Measurements from ENCODE around the gene AKAP5.
A peak's percentile ranks its signal among the peaks of the same experiment; 100 is the strongest.
"Not testable (repeated sequence)": the region's sequence is repeated elsewhere in the genome, so short reads cannot be mapped to it uniquely, and the experiment has no call there.

The AKAP5 gene

DNA sequence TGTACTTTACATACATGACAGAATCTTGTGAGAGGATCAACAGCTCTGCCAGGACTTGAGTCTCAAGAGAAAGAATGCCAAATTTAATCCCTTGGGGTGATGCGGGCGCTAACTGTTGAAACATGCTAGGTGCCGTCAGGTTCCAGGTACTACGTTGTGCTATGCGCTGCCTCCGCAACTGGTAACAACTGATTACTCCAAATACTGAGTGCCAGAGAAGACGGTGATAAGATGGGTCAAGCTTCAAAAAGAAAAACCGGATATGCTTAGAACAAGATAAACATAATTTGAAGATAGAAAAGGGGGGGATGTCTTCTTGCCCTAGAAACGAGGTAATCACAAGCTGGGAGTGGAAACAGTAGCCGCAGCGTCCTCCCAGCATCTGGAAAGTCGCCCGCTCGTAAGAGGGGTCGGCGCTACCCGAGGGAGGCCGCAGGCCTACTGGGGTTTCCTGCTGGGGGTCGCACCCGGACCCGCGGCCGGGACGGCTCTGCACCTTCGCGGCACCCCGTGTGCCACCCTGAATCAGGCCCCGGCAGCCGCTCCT, 37.7 kb downstream of the AKAP5 start:
- DNase-seq = no peak

DNA sequence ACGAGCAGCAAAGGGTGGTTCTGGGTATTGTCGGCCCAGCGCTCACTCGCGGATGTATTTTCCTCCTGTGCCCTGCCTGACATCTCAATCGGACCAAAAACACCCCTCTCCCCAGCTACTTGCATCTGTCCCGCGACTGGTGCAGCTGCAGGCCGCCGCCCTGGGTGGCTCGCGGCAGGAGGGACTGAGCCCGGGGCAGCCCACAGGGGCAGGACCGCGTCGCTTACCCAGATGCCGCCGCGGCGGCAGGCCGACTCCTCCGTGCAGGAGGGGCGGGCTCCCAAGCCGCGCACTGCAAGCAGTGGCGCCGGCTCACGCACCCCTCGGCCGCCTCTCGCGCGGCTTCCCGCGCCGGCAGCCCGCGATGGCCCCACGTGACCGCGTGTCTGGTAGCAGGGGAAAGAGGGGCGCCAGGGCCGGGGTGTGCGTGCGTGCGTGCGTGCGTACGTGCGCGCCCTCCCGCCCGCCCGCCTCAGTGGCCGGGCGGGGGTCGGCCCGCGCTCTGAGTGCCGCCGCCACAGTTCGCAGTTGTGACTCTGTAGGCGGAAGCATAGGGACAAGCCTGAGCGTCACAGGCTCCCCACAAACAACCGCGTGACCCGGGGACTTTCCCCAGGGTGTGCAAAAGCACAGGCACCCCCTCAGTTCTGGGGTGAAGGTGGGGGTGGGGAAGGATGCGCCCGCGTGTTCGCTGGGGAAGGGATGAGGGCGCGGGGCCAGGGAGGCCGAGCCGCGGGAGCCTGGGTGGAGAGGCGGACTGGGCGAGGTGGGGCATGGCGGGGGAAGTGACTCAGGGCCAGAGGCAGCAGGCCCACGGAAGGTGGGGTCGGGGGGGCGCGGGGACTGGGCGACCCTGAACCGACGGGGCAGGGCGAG, 38.4 kb downstream of the AKAP5 start, which contains the start of gene ZBTB25:
Gene ZBTB25, minus strand, starts transcription at position 405 of the 876 bp plus-strand sequence. CDS start 13,305 bp downstream, outside the sequence.
- DNase-seq = peak; percentile 96

DNA sequence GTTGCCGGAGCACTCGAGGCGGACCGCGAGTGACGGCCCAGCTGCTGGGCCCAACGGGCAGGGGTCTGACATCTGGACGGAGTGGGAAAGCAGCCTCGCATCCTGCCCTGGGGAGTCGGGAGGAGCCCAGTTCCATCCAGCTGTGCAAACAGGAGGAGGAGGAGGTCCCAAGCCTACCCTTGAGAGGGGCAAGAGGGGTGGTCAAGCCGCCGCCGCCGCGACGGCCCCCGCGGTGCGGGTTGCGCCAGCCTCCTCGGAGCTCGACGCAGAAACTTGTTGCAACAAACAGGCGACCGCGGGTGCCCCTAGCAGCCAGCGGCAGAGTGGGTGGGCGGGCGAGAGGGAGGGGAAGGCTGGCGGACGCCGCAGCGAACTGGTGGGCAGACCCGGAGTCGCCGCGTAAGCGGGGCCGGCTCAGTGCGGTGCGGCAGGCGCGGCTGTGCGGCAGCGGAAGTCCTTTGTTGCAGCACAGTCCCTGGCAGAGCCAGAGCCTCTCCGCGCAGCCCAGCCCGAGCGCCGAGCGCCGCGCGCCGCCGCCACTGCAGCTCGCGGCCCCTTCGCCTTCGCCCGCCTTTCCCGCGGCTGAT, 39.1 kb downstream of the AKAP5 start, which contains the start of gene ZBTB1:
Gene ZBTB1, plus strand, starts transcription at position 461 of the 587 bp plus-strand sequence. CDS start 16,735 bp downstream, outside the sequence.
- peak; percentile 88 for DNase-seq

DNA sequence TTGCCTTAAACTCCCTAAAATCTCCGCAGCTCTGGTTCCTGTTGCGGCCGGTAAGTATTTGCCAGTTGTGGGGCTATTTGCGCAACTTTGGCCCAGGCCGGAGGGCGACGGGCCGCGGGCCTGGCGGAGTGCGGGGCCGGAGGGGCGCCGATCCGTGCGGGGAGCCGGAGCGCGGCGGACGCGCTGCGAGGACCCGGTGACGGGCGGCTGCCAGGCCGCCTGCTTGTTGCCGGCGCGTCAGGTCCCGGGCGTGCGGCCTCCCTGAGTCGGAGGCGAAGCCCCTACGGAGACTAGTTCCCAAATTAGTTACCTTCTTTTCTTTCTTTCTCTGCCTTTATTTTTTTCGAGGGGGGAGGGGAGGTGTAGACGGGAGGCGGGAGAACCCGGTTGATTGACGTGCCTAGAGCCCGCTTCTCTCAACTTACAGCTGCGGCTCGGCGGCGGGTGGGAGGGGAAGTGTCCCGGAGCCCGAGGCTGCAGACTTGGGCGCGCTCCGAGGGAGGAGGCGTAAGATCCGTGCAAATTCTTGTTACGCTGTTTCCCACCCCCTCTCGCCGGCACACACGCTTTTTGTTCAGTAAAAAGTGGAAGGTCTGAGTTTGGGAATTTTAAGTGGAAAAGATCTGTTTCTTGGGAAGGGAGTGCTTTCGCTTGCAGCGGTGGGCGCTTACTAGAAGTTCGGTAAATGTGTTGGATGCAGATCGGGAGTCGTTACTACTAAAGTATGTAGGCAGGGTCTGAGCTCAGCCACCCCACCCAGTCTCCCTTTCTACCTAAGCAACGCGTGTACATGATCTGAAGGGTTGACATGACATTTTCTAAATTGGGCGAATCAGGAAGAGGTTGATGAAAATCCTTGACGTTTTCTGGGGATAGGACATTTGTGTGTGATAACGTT, 39.8 kb downstream of the AKAP5 start:
- peak; percentile 91 for DNase-seq

DNA sequence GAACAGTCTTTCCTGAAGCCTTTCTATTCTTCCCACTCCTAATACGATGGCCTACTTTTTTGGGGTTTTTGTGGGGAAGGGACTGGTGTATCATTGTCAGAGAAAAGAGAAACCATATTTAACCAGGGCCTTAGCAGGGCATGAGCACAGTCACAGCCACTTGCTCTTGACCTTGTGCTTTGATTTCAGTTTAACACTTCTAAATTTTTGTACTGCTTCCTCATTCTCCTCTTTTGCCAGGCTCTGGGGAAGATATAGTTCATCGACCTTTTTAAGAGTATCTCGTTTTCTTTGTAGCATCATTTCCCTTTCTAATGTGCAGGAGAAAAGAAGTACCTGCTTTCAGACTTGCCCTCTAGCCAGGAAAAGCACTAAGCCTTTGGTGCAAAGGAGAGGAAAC, 41.4 kb downstream of the AKAP5 start:
- no peak for DNase-seq

DNA sequence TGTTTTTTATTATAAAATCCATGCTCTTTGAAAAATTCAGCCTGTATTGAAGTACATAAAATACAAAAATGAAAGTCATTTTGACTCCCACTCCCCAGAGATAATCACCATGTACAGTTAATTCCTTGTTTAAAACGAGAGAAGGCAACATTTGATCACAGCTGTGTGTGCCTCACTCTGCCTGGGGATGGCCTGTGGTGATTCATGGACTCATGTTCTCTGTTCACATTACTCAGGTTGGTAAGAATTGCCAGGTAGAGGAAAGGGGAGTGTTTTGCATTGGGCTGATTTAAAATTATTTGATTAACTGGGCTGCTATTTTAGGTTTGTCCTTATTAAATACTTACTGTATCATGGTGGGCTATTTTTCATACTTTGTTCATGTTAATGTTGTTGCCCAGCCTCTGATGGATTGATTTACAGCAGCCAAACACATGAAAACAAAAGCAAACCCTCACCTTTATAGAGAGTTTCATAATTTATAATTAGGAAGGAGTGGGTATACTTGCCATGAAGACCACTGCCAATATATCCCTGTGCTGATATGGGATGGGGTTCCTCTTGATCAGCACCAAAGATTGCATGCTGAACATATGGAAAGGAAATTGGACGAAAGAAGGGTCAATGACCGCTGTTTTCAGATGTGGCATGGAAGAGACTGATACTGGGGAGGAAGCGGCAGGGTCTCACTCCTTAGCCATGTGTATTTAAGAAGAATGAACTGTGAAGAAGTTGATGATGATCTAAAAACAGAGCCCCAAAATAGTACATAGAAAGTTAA, 42.3 kb downstream of the AKAP5 start:
- no peak for DNase-seq

DNA sequence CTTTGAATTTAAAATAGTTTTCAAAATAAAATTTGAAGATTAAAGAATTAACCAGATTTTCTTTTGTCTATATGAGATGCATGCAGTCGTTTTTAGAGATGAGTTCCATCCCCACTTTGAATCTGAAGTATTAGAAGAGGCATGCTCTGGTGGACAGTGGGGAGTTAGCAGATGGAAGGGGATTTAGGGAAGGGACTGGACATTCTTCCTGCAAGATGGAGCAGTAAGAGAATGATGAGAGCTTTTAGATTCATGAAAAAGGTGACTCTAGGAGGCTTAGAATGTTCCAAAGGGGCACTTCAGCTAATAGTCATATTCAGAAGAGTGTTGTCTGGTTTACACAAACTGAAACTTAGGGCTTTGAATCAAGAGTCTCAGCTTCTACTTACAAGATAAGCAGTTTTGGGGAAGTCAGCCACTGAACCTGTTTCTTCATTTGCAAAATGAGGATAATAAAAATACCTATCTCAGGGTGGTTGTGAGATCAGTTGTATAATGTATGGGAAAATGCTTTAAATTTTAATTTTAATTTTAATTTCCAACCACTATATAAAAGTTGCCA, 43.0 kb downstream of the AKAP5 start:
- DNase-seq = no peak

DNA sequence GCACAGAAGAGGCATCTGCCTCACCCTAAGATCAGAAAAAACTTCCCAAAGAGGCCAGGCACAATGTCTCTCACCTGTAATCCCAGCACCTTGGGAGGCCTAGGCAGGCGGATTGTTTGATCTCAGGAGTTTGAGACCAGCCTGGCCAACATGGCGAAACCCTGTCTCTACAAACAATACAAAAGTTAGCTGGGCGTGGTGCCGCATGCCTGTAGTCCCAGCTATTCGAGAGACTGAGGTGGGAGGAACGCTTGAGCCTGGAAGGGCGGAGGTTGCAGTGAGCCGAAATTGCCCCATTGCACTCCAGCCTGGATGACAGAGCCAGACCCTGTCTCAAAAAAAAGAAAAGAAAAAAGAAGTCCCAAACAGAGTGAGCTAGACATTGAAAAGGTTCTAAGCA, 43.7 kb downstream of the AKAP5 start:
- no peak for DNase-seq

DNA sequence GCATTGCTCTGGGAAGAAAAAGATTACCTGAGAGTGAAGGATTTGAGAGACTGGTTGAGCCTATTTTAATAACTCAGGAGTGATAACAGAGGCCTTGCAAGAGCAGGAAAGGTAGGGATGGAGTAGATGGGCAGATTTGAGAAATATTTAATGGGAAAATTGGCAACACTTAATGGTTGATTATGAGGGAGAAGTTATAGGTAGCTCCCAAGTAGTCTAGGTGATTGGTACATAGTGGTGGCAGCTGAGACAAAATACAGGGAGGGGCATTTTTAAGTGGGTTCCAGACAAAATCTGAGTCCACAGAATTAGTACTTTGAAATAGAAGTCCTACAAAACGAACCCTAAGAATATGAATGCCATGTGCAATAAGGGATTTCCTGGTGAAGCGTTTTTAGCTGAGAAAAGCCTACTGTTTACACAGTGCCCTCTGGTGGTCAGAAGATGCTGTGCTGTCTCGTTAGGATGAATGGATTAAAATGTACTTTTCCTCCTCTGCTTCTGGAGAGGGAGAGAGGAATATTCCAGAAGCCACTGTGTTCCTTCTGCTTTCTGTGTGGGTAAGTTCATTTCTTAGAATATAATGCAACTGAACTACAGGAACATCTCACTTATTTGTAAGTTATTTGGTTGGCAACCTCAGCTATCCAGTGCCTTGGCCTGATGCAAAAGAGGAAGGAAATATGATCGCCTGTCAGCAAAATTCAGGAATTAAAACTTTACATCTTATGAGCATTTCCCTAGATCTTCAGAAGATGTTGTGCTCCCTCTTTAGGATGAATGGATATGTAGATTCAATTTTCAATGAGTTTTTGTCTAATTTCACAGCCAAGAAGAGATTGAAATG, 45.7 kb downstream of the AKAP5 start:
- peak; percentile 55 for DNase-seq

DNA sequence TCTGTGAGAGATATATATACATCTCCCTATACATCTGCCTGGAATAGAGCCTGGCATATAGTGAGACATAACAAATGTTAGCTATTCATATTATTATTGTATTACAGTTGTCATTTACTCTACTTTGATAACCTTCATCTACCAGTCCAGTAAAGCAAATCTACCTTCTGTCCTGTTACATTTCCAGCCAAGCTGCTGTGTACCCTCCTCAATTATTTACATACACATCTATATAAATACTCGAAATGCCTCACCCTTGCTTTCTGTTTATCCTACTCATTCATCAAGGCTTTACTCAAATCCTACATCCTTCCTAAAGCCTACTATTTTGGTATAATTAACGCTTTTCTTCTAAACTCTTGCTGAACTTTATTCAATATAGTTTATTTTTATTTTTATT, 48.0 kb downstream of the AKAP5 start:
- DNase-seq = no peak

DNA sequence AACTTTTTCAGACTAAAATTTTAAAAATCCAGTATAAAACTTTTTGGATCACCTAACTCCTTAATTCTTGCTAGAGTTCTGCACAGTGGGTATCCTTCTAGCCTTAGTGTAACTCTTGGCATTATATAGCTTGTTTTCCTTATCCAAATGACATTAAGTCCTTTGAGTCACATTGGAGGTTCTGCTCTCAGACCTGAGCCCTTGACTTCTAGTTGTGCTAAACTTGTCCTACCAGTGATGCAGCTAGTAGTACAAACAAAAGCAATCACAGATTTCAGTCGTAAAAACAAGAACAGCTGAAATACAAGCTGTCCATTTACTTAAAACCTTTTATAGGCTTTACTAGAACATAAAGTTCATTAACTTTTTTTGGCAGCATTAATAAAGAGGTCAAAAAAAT, 49.8 kb downstream of the AKAP5 start:
- DNase-seq = no peak

DNA sequence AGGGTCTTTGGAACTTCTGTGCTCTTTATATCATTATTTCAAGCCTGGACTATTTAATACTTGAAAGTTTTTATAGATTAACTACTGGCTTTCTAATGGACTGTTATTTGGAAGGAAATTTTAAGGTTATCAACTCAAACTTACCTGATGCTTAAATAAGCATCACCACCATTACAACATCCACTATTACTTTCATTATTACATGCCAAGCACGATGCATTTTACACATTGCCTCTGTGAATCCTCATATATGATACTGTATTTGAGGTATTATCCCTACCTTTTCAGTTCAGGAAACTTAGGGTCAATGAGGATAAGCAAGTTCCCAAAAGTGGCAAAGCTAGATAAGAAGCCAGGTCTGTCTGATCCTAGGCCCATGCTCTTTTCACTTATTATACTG, 51.7 kb downstream of the AKAP5 start:
- DNase-seq = no peak

DNA sequence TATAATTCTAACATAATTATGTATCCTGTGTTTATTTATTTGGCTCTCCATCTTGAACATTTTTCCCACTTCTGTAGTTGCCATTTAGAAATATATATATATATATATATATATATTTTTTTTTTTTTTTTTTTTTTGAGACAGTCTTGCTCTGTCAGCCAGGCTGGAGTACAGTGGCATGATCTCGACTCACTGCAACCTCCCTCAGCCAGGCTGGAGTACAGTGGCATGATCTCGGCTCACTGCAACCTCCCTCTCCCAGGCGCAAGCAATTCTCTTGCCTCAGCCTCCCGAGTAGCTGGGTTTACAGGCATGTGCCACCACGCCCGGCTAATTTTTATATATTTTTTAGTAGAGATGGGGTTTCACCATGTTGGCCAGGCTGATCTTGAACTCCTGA, 52.4 kb downstream of the AKAP5 start:
- not testable (repeated sequence) for DNase-seq

DNA sequence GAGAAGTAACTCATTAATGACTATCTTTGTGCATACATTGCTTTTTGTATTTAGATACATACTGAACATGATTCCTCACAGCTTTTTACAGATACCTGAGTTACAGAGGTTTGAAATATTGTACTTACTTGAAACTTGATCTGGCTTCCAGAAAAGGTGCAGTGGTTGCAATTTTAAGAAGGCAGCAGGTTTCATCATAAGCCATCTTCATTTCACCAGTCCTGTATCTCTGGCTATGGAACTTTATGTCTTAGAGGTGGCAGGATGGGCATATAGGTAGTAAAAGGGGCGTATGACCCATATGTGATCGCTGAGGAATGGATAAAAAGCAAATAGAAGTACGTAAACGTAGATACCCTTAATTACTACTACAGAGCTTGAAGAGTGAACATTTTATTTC, 52.9 kb downstream of the AKAP5 start:
- no peak for DNase-seq

DNA sequence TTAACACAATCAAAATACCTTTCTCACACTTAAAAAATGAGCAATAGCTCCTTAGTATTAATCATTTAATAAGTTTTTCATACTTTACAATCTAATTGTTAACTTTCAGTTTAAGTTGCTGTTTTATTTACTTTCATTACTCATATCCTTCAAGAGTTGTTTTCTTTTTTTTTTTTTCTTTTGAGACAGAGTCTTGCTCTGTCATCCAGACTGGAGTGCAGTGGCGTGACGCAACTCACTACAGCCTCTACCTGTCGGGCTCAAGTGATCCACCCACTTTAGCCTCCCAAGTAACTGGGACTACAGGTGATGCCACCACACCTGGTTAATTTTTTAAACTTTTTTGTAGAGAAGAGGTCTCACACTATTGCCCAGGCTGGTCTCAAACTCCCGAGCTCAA, 55.4 kb downstream of the AKAP5 start:
- DNase-seq = no peak

DNA sequence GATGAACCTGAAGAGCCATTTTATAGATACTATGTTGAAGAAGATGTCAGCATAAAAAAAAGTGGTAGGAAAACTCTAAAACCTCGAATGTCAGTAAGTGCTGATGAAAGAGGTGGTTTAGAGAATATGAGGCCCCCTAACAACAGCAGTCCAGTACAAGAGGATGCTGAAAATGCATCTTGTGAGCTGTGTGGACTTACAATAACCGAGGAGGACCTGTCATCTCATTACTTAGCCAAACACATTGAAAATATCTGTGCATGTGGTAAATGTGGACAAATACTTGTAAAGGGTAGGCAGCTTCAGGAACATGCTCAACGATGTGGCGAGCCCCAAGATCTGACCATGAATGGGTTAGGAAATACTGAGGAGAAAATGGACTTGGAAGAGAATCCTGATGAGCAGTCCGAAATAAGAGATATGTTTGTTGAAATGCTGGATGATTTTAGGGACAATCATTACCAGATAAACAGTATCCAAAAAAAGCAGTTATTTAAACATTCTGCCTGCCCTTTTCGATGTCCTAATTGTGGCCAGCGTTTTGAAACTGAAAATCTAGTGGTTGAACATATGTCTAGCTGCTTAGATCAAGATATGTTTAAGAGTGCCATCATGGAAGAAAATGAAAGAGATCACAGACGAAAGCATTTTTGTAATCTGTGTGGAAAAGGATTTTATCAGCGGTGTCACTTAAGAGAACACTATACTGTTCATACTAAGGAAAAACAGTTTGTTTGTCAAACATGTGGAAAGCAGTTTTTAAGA, 57.5 kb downstream of the AKAP5 start:
- DNase-seq = no peak

All from fibroblast of skin of abdomen (primary cell).